Left cardiac atrium (tissue), 4 donors: ENCODE results near the gene APP. TPM values are rescaled to one million over a fixed set of nuclear protein-coding genes. Genes with fewer than 3 reads are reported as not detected.

Experiments used
- ATAC-seq, 2 donors: fragments of 200-7000 bp; cut with Tn5 transposase; one replicate each; pipeline ENCODE4 v1.9.1; 2020; ENCODE audit warnings: mild to moderate bottlenecking in 2 of 2, moderate library complexity in 2 of 2
- DNase-seq: peaks from one replicate; pipeline ENCODE4 v3.0.0-alpha.2; 2020
- intact Hi-C, 2 donors: fragments of 100-400 bp; cut with DNase I; formaldehyde crosslinking; loops; one replicate each; pipeline versions ENCODE4 v1.14.1 to v1.15.1; 2022 to 2023
- total RNA-seq, 2 donors: library from RNA; stranded (reverse); fragmentation: NEBNext Ultra II Directional; extraction: Animal tissue kit (Norgen Biotek cat#: 25700); gene quantifications; one replicate each; pipeline ENCODE4 v1.2.1, GENCODE V29; 2021
- donor health status: DM: no; HTN: yes; CAD: no.
- donor health status: DM: no; HTN: yes; CAD: no; lungs with severe emphysema.
- donor health status: DM: yes; HTN: yes; CAD: no.
- donor health status: Dilated cardiomyopathy.

The APP gene
- total RNA-seq, 2 donors from 2014 or later: 385 to 445 TPM

GRCh38 chr21:26005464-26005863 lies 165.1 kb downstream of the APP start:
- DNase-seq (no peak), ATAC-seq (no peak)
- intact Hi-C loops: no loop called here

DNA sequence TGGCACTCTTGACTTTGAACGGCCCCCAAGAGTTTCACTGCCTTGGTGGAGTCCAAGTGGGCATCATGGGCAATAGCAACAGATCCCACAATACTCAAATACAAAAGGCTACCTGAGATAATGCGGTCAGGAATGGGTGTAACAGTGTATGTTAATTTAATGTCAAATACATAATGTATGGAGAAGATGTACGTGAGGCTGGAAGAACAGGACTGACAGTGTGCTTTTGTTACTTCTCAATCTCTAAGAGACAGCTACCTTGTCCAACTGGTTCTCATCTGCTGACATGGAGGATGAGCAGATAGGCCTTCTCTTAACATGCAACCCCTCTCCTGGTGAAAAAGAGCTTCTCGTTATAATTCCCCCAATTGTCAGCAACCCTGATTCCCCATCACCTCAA lies 167.2 kb downstream of the APP start:
- ATAC-seq (no peak), DNase-seq (no peak)
- intact Hi-C loops: no loop called here

- ATAC-seq (no peak), DNase-seq (no peak)
- intact Hi-C loops: no loop called here
Observed at GRCh38 chr21:26001356-26001755, 169.2 kb downstream of the APP start.

DNA sequence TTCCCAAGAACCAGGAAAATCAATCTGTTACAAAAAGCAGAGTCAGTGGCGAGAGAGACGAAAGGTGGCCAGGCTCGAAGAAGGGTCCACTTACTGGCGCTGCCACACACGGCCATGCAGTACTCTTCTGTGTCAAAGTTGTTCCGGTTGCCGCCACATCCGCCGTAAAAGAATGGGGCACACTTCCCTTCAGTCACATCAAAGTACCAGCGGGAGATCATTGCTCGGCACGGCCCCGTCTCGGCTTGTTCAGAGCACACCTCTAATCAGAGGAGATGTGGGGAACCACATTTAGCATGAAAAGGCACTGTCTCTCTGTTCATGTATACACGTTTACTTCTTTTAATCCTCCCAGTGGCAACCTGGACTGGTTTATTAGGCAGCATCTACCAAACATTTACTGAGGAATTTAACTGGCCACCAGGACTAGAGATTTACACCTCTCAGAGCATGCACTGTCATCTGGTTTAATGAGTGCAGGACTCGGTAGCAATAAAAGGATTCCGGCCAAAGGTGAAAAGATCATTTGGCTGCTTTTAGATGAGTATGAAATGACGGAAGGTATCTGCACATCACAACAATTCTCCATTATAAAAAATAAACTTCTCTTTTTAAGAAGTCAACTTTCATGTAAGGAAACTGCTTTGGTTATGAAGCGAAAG lies 170.5 kb downstream of the APP start:
- ATAC-seq: no peak
- no peak for DNase-seq
- intact Hi-C loops: no loop called here

DNA sequence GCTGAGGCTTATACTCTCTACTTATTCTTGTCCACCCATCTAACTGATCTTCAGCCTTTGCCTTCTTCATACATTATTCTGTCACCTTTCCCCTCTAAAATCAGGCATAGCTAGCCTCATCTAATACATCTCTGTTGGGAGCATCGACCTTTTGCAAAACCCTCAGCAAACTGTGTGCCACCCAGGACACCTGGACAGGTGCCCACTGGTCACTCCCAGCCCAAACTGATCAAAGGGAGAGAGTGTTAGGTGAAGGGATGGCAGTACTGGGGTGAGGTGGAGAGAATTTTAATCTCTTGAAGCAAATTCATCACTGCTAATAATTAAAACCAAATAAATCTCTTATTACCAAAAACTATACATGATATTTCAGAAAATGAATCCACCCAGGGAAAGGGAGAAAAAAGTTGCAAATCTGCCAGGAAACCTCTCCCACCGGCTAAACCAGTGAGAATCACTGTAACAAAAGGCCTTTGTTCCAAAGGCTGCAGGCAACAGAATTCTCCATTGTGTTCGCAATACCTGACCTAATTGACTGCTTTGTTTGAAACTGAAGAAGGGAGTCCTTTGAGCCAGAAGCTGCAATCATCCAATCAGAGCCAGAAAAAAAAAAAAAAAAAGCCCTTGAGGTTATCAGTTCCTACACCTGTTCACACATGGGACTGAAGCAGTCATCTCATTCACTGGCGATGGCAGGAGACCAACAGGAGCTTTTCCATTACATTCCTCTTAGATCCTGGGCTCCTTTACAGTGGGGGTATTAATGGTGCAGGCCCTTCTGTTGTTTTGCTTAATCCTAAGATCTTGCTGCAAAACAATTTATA lies 172.6 kb downstream of the APP start:
- DNase-seq (no peak), ATAC-seq (peak in 1 of 2 donors; percentile 32)
- intact Hi-C loops: no loop called here

GRCh38 chr21:25995278-25995677 lies 175.3 kb downstream of the APP start:
- DNase-seq: no peak
- intact Hi-C loops: no loop called here
- no peak for ATAC-seq

GRCh38 chr21:25994758-25995163 lies 175.8 kb downstream of the APP start:
- DNase-seq (no peak), ATAC-seq (peak in 1 of 2 donors; percentile 47)
- intact Hi-C loops: no loop called here

DNA sequence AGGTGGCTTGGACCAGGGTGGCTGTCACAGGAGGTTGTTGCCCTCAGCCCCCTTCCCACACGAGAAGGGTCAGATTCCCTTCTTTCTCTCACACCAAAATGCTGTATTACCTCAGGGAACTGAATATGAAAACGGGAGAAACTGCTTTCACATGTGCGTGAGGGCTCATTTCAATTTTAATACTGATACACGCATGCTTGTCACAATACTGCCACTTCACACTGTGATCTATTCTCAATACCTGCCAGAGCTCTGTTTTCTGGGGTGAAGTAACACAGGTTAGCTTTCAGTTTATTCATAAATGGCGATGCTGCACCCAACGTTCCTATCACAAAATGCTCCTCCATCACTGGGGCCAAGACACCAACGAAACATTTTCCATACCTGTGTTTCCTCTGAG lies 181.8 kb downstream of the APP start:
- DNase-seq: no peak
- ATAC-seq: no peak
- intact Hi-C loops: no loop called here

DNA sequence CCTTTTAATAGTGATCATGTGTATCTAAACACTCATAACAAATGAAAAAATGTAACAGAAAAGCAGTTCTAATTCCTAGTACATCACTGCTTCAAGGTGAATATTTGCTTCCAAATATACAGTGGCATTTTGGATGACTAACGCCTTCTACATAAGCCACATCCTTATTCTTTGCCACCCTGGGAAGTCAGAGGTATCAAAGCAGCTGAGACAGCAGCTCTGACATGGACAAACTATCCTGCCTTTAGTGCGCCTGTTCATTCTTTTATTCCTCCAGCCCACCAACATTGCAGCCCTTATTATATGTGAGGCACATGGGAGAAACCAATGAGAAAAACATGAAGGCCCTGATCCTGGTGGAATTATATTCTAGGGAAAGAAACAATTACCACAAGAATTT lies 183.0 kb downstream of the APP start:
- DNase-seq (no peak), ATAC-seq (no peak)
- intact Hi-C loops: no loop called here

GRCh38 chr21:25986928-25987327 lies 183.6 kb downstream of the APP start:
- intact Hi-C loops: no loop called here
- ATAC-seq (no peak), DNase-seq (no peak)

- intact Hi-C loops: no loop called here
- no peak for DNase-seq
- ATAC-seq: no peak
Observed at GRCh38 chr21:25985990-25986389, 184.6 kb downstream of the APP start.

GRCh38 chr21:25984538-25984937 lies 186.0 kb downstream of the APP start:
- intact Hi-C loops: no loop called here
- DNase-seq: no peak

DNA sequence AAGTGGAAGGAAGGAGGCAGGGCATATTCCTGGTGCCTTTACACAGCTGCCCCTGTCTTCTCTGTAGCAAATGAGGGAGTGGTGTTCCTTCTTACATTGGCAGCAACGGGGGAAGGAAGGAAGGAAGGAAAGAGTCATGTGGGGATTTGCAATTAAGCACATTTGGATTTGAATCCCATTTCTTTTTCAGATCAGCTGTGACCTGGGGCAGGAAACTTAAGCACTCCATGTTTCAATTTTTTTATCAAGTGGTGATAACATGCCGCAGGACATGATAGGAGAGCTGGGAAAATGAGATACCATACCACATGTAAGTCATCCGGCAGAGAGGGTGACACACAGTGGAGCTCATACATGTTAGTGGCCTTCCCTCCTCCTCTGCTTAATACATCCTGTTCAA lies 186.8 kb downstream of the APP start:
- ATAC-seq (peak; percentile 81 to 88), DNase-seq (peak; percentile 27)
- intact Hi-C loops: no loop called here

More at GRCh38 chr21:25984538-25984937, 186.0 kb downstream of the APP start:
- ATAC-seq: no peak

- DNase-seq (no peak), ATAC-seq (no peak)
- intact Hi-C loops: no loop called here
Observed at GRCh38 chr21:25980710-25981109, 189.9 kb downstream of the APP start.

- DNase-seq (no peak), ATAC-seq (no peak)
- intact Hi-C loops: no loop called here
Observed at GRCh38 chr21:25979845-25980616, 190.5 kb downstream of the APP start.

GRCh38 chr21:25977068-25977611 lies 193.4 kb downstream of the APP start:
- ATAC-seq (no peak), DNase-seq (no peak)
- intact Hi-C loops: no loop called here

GRCh38 chr21:25974964-25975363 lies 195.6 kb downstream of the APP start:
- DNase-seq (peak; percentile 29), ATAC-seq (peak; percentile 21 to 92)
- intact Hi-C loops: no loop called here

DNA sequence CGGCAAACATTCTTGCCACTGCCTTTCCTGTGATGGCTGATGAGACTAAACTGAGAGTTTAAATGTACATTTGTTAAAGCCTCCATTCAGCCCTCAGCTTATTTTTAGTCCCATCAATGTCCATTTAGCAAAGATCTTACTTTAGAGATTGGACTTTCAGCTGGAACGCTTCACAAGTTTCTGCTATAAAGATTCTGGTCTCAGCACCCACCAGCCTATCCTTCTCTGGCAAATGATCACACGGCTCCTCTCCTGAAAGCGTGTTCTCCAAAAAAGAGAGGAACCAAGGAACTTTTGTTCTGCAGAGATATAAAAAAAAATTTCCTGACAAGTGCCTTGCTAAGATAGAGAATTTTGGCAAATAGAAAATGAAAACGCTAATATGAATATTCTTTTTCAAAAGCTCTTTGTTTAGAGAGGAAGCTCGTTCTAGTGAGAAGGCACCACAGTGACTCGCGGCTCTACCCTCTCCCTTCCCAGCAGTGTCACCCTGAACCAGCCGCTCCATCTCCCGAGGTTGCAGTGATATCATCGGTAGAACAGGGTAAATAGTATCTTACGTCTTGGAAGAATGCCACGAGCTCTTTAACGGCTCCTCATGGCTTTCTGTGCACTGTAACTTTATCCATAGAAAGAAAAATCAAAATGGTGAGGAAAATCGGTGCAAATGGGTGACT lies 200.2 kb downstream of the APP start:
- peak; percentile 67 to 78 for ATAC-seq
- peak; percentile 29 for DNase-seq

DNA sequence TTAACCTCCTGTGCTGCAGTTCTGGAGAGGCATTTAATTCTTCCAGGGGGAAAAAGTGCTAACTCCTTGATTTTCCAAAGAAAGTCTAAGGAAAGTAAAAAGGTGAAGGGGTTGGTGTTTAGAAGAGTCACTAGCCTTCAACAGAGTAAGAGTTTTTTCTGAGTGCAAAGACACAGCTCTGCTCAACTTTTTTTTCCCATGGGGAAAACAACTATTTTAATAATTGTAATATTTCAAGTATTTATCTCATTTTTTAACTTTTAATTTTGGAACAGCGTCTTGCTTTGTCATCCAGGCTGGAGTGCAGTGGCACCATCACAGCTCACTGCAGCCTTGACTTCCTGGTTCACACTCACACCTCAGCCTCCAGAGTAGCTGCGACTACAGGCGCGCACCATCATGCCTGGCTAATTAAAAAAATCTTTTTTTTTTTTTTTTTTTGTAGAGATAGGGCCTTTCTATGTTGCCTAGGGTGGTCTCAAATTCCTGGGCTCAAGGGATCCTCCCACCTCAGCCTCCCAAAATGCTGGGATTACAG lies 202.6 kb downstream of the APP start:
- ATAC-seq (no peak), DNase-seq (no peak)
- intact Hi-C loops: no loop called here

More for the DNA sequence above, 200.2 kb downstream of the APP start:
- intact Hi-C loops: no loop called here
